NT2/D1 (cell line): ENCODE results near the gene CNN2.

Experiments used
- DNase-seq: peaks from one replicate; pipeline ENCODE4 v3.0.0-alpha.2; 2011; ENCODE audit warnings: low read depth, low spot score
- H3K27me3 ChIP-seq: 2 replicates; pipeline ENCODE4 v1.6.0; 2011; ENCODE audit warnings: mild to moderate bottlenecking; ENCODE audit not compliant: insufficient read length, insufficient read depth
- H3K36me3 ChIP-seq: 2 replicates; pipeline ENCODE4 v1.6.1; 2011; ENCODE audit warnings: mild to moderate bottlenecking, low read length, mixed read lengths; ENCODE audit not compliant: insufficient read depth, insufficient read length
- H3K4me1 ChIP-seq: 2 replicates; pipeline ENCODE4 v1.5.1; 2011; ENCODE audit not compliant: insufficient read depth, insufficient read length
- H3K4me3 ChIP-seq: 2 replicates; pipeline ENCODE4 v1.5.1; 2011; ENCODE audit warnings: low read depth; ENCODE audit not compliant: insufficient read length
- H3K9ac ChIP-seq: 2 replicates; pipeline ENCODE4 v1.6.0; 2011; ENCODE audit warnings: low read depth; ENCODE audit not compliant: insufficient read length
- H3K9me3 ChIP-seq: 2 replicates; pipeline ENCODE4 v1.5.1; 2011; ENCODE audit warnings: mild to moderate bottlenecking, low read length; ENCODE audit not compliant: insufficient read depth
- SUZ12 ChIP-seq: IDR thresholded peaks from 2 replicates; pipeline ENCODE4 v1.6.1; 2011; ENCODE audit not compliant: insufficient read length, insufficient read depth; ENCODE audit errors: extremely low read depth
- YY1 ChIP-seq: IDR thresholded peaks from 2 replicates; pipeline ENCODE4 v1.6.1; 2011; ENCODE audit not compliant: insufficient read length, insufficient read depth
- ZNF274 ChIP-seq: IDR thresholded peaks from 2 replicates; pipeline ENCODE4 v1.6.1; 2011; ENCODE audit warnings: mild to moderate bottlenecking, low read depth, low read length

The CNN2 gene

GRCh38 chr19:1074544-1075283 is 48.3 kb downstream of the CNN2 start:
- H3K27me3 ChIP-seq = peaks cover 3% of the 10 kb centered on the region
- no peak overlapping the region for H3K4me3 ChIP-seq
- no peak overlapping the region for H3K9ac ChIP-seq
- no peaks in the 10 kb centered on the region for H3K9me3 ChIP-seq
- peaks cover 31% of the 10 kb centered on the region for H3K36me3 ChIP-seq
- peaks cover 10% of the 10 kb centered on the region for H3K4me1 ChIP-seq
- TF ChIP-seq ZNF274 (no peak), SUZ12 (no peak), YY1 (no peak)
- no peak for DNase-seq

GRCh38 chr19:1076046-1076386 is 49.6 kb downstream of the CNN2 start:
- Histone ChIP-seq H3K36me3 (peaks cover 44% of the 10 kb centered on the region), H3K9me3 (no peaks in the 10 kb centered on the region)
- TF ChIP-seq SUZ12 = no peak
- TF ChIP-seq YY1 = no peak

GRCh38 chr19:1076951-1077350 is 50.5 kb downstream of the CNN2 start:
- no peak overlapping the region for H3K9ac ChIP-seq
- DNase-seq = no peak
- H3K9me3 ChIP-seq = no peaks in the 10 kb centered on the region
- H3K36me3 ChIP-seq = peaks cover 49% of the 10 kb centered on the region
- no peak overlapping the region for H3K4me3 ChIP-seq
- TF ChIP-seq ZNF274 = no peak
- TF ChIP-seq YY1 = no peak
- no peak for TF ChIP-seq SUZ12
- H3K4me1 ChIP-seq = peaks cover 11% of the 10 kb centered on the region
- no peaks in the 10 kb centered on the region for H3K27me3 ChIP-seq

More at GRCh38 chr19:1076046-1076386, 49.6 kb downstream of the CNN2 start:
- DNase-seq = no peak
- no peak overlapping the region for H3K9ac ChIP-seq
- H3K27me3 ChIP-seq = no peaks in the 10 kb centered on the region
- H3K4me1 ChIP-seq = peaks cover 7% of the 10 kb centered on the region
- H3K4me3 ChIP-seq = no peak overlapping the region

DNA sequence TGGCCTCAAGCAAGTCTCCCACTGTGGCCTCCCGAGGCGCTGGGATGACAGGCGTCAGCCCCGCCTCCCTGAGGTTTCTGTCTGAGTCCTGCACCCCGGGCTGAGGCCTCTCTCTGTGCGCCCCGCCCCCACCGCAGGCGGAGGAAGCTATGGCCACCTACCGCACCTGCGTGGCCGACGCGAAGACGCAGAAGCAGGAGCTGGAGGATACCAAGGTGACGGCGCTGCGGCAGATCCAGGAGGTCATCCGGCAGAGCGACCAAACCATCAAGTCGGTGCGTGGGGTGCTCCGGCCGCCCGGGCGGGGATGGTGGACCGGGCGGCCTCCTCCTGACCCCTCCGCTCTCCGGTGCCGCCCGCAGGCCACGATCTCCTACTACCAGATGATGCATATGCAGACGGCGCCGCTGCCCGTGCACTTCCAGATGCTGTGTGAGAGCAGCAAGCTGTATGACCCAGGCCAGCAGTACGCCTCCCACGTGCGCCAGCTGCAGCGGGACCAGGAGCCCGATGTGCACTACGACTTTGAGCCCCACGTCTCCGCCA is 53.2 kb downstream of the CNN2 start:
- Histone ChIP-seq H3K36me3 (peaks cover 53% of the 10 kb centered on the region), H3K4me3 (no peak overlapping the region), H3K27me3 (no peaks in the 10 kb centered on the region), H3K9me3 (no peaks in the 10 kb centered on the region), H3K4me1 (peaks cover 13% of the 10 kb centered on the region), H3K9ac (peak overlapping the region; percentile 10)
- DNase-seq = no peak
- TF ChIP-seq SUZ12 = no peak
- no peak for TF ChIP-seq ZNF274
- TF ChIP-seq YY1 = no peak

DNA sequence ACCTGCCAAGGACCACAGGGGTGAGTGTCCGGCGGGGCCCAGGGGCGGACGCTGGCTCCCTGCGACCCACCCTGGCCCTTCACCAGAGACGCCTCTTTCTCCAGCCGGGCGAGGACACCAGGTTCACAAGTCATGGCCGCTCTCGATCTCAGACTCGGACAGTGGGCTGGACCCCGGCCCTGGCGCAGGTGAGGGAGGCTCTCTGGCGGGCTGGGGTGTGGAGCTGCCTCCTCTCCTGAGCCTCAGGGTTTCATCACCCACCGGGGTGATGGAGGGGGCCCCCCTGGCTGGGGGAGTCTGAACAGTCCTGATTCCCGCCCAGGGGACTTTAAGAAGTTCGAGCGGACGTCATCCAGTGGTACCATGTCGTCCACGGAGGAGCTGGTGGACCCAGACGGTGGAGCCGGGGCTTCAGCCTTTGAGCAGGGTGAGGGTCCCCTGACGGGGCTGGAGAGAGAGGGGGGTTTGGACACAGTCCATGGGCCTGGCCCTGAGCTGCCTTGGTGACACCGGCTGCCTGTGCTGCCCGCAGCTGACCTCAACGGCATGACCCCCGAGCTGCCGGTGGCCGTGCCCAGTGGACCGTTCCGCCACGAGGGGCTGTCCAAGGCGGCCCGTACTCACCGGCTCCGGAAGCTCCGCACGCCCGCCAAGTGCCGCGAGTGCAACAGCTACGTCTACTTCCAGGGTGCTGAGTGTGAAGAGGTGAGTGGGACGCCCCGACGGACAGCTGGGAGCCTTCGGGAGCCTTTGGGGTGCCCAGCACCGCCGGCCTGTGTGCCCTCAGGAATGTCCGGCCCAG is 54.2 kb downstream of the CNN2 start:
- TF ChIP-seq YY1 (no peak), ZNF274 (no peak), SUZ12 (no peak)
- Histone ChIP-seq H3K36me3 (peaks cover 58% of the 10 kb centered on the region), H3K4me3 (no peak overlapping the region), H3K9ac (no peak overlapping the region), H3K27me3 (no peaks in the 10 kb centered on the region), H3K9me3 (no peaks in the 10 kb centered on the region), H3K4me1 (peaks cover 14% of the 10 kb centered on the region)
- no peak for DNase-seq

- Histone ChIP-seq H3K4me3 (peak overlapping the region; percentile 11), H3K27me3 (no peaks in the 10 kb centered on the region), H3K9me3 (no peaks in the 10 kb centered on the region), H3K36me3 (peaks cover 63% of the 10 kb centered on the region), H3K9ac (no peak overlapping the region), H3K4me1 (peaks cover 21% of the 10 kb centered on the region)
- DNase-seq = no peak
- TF ChIP-seq SUZ12 (no peak), ZNF274 (no peak), YY1 (no peak)
Measured at GRCh38 chr19:1081301-1082164, 55.1 kb downstream of the CNN2 start.
